GM12801 (cell line): ENCODE data around the gene ANKRD39.

Experiments
- CTCF ChIP-seq: IDR thresholded peaks from one replicate; pipeline ENCODE4 v1.5.1; 2011; ENCODE audit warnings: control low read depth; ENCODE audit not compliant: insufficient read length; ENCODE audit errors: extremely low read depth

The ANKRD39 gene

GRCh38 chr2:96873651-96874096 is 15.9 kb upstream of the ANKRD39 start:
- TF ChIP-seq CTCF = no peak

DNA sequence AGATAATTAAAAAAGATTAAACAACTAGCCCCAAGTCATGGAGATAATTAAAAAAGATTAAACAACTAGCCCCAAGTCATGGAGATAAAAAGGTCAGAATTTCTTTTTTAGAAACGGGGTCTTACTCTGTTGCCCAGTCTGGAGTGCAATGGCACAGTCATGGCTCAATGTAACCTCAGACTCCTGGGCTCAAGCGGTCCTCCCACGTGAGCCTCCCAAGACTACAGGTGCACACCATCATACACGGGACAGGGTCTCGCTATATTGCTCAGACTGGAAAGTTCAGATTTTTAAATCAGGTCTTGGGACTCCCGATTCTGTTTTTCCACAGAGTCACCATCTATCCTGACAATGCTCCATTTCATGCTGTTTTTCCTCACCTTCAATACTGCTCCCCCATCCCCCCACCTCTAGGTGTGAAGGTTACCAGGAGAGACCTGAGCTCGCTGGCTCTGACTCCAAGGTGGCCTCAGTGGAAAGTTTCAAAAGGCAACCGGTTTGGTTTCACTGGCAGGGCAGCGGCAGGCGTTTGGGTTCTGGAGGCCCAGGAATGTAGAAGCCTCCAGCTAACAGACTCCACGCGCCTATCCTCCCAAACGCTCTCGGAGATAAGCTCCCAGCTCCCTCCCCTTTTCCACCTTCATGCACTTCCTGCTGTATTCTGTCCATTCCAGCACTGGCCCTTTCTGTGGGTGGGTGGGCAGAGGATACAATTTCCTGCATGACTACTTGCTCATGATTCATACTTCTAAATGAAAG is 15.0 kb upstream of the ANKRD39 start:
- no peak for TF ChIP-seq CTCF

DNA sequence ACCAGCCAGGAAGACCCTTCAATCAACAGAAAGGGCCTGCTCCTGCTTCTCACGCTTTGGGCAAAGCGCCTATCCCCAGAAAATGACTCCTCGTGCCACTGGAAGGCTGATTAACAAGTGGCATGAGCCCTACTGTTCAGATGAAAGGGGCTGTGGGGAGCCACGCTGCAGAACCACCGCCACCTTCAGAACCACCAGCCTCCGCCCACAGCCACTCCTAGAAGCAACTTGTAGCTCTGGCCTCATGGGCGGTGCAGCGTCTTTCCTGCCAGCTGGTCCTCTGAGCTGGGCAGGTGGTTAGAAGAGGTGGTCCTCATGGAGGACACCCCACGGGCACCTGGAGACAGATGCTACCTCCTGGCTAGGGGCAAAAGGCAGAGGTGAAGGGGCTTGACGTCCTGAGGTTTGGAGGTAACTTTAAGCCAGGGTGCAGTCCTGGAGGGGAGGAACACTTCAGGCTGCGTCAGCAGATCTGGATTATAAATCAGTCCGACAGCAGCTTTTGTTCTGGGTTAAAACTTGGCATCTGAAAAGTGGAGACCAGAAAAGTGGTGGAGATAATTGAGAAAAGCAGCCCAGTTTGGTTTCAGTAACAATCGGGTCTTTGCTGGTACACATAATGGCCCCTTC is 12.9 kb upstream of the ANKRD39 start:
- no peak for TF ChIP-seq CTCF

DNA sequence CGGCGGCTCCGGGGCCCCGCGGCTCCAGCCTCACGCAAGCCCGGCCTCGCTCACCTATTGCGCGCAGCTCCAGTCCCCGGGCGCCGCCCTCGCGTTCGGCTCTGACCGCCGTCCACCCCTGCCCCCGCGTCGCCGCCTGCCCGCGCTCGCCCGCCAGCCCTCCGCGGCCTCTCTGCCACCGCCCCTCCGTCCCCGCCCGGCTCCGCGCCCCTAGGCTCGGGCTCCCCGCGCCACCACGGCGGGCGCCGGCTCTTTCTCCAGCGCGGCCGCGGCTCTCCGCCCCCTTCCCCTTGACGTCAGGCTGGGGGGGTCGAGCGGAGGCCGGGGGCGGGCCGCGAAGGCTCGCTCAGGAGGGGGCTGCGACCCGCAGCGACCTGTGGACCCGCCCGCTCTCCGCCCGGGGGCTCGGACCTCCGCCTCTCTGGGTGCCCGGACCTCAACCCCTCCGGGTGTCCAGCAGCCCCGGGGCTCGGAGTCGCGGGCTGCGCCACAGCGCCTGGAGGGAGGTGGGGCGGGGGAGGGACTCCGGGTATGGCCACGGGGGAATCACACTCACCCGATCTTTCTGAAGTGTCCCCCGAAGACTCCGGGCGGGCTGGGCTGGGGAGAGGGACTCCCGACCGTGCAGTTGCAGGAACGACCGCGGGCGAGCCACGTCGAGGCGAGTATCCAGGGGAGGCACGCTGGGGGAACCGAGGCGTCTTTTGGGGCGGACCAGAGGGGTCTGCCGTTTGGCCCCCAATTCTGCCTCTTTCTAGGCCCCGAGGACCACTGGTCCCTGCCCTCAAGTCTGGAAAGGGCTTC is 12.2 kb upstream of the ANKRD39 start, which contains the start of gene SEMA4C:
SEMA4C (minus strand) TSS at position 259 of the 804 bp plus-strand sequence. CDS start 2,194 bp downstream, outside the sequence.
- no peak for TF ChIP-seq CTCF

GRCh38 chr2:96869281-96869821 is 11.5 kb upstream of the ANKRD39 start:
- TF ChIP-seq CTCF = no peak

- TF ChIP-seq CTCF = no peak
These were observed 10.9 kb upstream of the ANKRD39 start for GRCh38 chr2:96868555-96869280.
